ENCODE data around the gene PXMP2.
A peak's percentile ranks its signal among the peaks of the same experiment; 100 is the strongest.

The PXMP2 gene

DNA sequence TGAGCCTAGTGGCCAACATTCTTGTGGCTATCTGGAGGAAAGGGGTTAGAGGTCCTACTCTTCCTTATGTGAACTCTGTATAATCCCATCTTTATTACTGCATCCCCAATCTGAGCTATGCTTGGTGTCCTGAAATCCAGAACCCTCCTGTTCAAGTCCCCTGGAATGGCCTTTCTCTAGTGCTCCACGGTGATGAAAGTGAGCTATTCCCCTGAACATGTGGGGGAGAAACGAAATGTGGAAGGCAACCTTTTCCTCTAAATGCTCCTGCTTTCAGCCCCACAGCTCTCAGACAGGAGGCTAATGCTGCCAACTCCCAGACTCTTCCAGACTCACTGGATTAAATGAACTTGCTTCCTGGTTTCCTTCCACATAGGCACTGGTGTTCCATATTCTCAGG, 20.8 kb downstream of the PXMP2 start:
- Histone ChIP-seq H3K9me3 (no peaks in the 10 kb centered on the region), H3K4me1 (peaks cover 27% of the 10 kb centered on the region), H3K9ac (no peak overlapping the region)

DNA sequence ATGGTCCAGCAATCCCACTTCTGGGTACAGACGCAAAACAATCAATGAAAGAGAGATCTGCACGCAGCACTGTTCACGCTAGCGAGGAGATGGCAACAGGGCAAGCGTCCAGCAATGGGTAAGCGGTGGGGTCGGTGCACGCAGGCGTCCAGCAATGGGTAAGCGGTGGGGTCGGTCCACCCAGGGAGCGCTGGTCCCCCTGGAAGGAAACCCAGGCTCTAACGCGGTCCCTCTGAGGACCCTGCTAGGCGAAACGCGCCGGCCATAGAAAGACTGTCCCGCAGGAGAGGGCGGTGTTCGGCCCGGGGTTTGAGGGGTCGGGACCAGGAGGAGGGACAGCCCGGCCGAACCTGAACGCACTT, 22.6 kb downstream of the PXMP2 start:
- peaks cover 38% of the 10 kb centered on the region for H3K36me3 ChIP-seq
- no peak for TF ChIP-seq Cebpa-rat (IDR thresholded peaks at IDR 0.05)
- no peaks in the 10 kb centered on the region for H3K9me3 ChIP-seq
- peaks cover 42% of the 10 kb centered on the region for H3K4me1 ChIP-seq
- H3K9ac ChIP-seq, result peak overlapping the region; percentile 98
- peak overlapping the region; percentile 93 for H3K27ac ChIP-seq
- peak overlapping the region; percentile 99 for H3K4me3 ChIP-seq
- H3K4me2 ChIP-seq, result peak overlapping the region; percentile 92
- H4K20me1 ChIP-seq, result peaks cover 42% of the 10 kb centered on the region
- no peaks in the 10 kb centered on the region for H3K27me3 ChIP-seq

More for the DNA sequence above, 20.8 kb downstream of the PXMP2 start:
- Histone ChIP-seq H3K27me3 (no peaks in the 10 kb centered on the region), H3K36me3 (peaks cover 38% of the 10 kb centered on the region), H3K4me3 (no peak overlapping the region), H3K4me2 (no peak overlapping the region), H3K27ac (no peak overlapping the region), H4K20me1 (peaks cover 23% of the 10 kb centered on the region)
- no peak for TF ChIP-seq Cebpa-rat (IDR thresholded peaks at IDR 0.05)

DNA sequence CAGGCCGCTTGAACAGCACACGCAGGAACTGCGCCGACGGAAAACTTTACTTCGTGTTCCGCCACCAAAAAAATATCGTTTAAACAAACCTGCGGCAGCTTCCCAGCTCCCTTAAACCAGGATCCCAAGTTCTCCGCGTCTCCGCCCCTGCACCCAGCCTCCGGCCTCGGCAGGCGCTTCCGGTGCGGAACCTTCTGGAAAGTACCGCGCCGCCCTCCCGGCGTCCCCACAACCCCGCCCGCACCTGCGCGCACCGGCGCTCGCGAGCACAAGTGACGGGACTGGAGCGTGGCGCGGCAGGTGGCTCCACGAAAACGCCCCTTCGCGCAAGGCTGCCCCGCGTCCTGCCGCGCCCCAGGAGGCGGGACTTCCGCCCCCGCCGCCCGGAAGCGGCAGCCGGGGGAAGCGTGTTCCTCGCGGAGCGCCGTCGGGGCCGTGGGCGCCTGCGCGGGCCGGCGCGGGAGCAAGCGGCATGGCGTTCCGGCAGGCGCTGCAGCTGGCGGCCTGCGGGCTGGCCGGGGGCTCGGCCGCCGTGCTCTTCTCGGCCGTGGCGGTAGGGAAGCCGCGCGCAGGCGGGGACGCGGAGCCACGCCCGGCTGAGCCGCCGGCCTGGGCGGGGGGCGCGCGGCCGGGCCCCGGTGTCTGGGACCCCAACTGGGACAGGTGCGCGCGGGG, 23.2 kb downstream of the PXMP2 start, which contains the start of gene PGAM5:
PGAM5 (plus strand) TSS at position 438 of the 675 bp plus-strand sequence; CDS start at position 473, 35 bp downstream.
- H3K27me3 ChIP-seq, result no peaks in the 10 kb centered on the region
- peaks cover 47% of the 10 kb centered on the region for H4K20me1 ChIP-seq
- no peak for TF ChIP-seq Cebpa-rat (IDR thresholded peaks at IDR 0.05)
- peak within 1 kb of the TSS; percentile 99 for H3K4me3 ChIP-seq
- no peaks in the 10 kb centered on the region for H3K9me3 ChIP-seq
- H3K27ac ChIP-seq, result peak within 1 kb of the TSS; percentile 93
- H3K9ac ChIP-seq, result peak within 1 kb of the TSS; percentile 98
- H3K36me3 ChIP-seq, result peaks cover 38% of the 10 kb centered on the region
- peak within 1 kb of the TSS; percentile 92 for H3K4me2 ChIP-seq
- H3K4me1 ChIP-seq, result peaks cover 42% of the 10 kb centered on the region

DNA sequence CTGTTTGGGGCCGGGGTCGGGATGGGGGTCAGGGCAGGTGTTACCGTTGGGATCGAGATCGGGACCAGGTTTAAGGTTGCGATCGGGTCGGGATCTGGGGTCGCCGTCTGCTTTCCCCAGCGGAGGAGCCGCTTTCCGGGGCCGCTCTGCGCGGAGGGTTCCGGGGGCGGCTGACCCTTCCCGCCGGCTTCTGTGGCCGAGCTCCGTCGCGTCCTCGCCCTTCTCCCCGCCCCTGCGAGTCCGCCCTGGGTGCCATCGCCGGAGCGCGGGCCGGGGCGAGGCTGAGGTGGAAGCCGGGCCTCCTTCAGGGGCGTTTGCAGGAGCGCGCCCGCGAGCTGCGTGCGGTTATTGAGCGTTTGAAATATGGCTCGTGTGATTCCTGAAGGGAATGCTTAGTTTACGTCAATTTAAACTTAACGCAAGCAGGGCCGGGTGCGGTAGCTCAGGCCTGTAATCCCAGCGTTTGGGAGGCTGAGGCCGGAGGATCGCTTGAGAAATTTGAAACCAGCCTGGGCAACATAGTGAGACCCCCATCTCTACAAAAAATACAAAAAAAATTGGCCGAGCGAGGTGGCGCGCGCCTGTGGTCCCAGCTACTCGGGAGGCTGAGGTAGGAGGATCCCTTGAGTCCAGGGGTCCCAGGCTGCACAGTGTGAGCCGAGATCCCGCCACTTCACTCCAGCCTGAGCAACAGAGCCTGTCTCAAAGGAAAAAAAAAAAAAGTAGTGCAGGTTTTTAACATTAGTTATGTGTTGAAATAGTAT, 23.9 kb downstream of the PXMP2 start:
- Histone ChIP-seq H4K20me1 (peaks cover 54% of the 10 kb centered on the region), H3K27me3 (no peaks in the 10 kb centered on the region), H3K4me3 (peak overlapping the region; percentile 99), H3K36me3 (peaks cover 44% of the 10 kb centered on the region), H3K4me1 (peaks cover 43% of the 10 kb centered on the region), H3K4me2 (peak overlapping the region; percentile 92), H3K9me3 (no peaks in the 10 kb centered on the region), H3K9ac (peak overlapping the region; percentile 98), H3K27ac (peak overlapping the region; percentile 93)
- no peak for TF ChIP-seq Cebpa-rat (IDR thresholded peaks at IDR 0.05)

- Histone ChIP-seq H3K27ac (no peak overlapping the region), H3K27me3 (no peaks in the 10 kb centered on the region), H3K4me2 (no peak overlapping the region), H3K4me3 (no peak overlapping the region), H3K4me1 (peaks cover 62% of the 10 kb centered on the region), H3K36me3 (peaks cover 54% of the 10 kb centered on the region), H4K20me1 (peaks cover 73% of the 10 kb centered on the region), H3K9me3 (no peaks in the 10 kb centered on the region), H3K9ac (no peak overlapping the region)
- no peak for TF ChIP-seq Cebpa-rat (IDR thresholded peaks at IDR 0.05)
Measured at GRCh38 chr12:132713123-132713522, 25.7 kb downstream of the PXMP2 start.

GRCh38 chr12:132715874-132716273, 28.5 kb downstream of the PXMP2 start:
- Histone ChIP-seq H3K4me1 (peaks cover 54% of the 10 kb centered on the region), H3K36me3 (peaks cover 78% of the 10 kb centered on the region), H3K9me3 (no peaks in the 10 kb centered on the region), H3K27me3 (no peaks in the 10 kb centered on the region), H3K4me3 (no peak overlapping the region), H3K9ac (no peak overlapping the region), H4K20me1 (peaks cover 97% of the 10 kb centered on the region), H3K4me2 (no peak overlapping the region), H3K27ac (no peak overlapping the region)
- TF ChIP-seq Cebpa-rat (IDR thresholded peaks at IDR 0.05), result no peak

DNA sequence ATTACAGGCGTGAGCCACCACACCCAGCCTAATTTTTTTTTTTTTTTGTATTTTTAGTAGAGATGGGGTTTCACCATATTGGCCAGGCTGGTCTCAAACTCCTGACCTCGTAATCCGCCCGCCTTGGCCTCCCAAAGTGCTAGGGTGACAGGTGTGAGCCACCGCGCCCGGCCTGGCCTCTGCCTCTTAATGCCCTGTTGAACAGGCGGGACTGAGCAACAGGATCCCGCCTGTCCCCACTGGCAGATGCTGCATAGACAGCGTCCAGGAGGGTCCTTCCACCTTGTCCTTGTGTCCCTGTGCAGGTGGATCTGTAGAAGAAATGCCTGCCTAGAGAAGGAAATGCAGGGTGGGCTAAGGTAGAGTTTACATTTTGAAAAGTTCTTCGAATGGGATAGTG, 29.0 kb downstream of the PXMP2 start:
- Histone ChIP-seq H3K9me3 (no peaks in the 10 kb centered on the region), H3K4me2 (peak overlapping the region; percentile 68), H3K4me3 (no peak overlapping the region), H3K4me1 (peaks cover 53% of the 10 kb centered on the region), H3K36me3 (peaks cover 83% of the 10 kb centered on the region), H3K9ac (no peak overlapping the region), H3K27me3 (no peaks in the 10 kb centered on the region), H3K27ac (no peak overlapping the region), H4K20me1 (peaks cover 97% of the 10 kb centered on the region)
- TF ChIP-seq Cebpa-rat (IDR thresholded peaks at IDR 0.05), result no peak

- H3K4me1 ChIP-seq, result peaks cover 47% of the 10 kb centered on the region
- no peak overlapping the region for H3K9ac ChIP-seq
- H3K27ac ChIP-seq, result no peak overlapping the region
- peaks cover 97% of the 10 kb centered on the region for H4K20me1 ChIP-seq
- no peak for TF ChIP-seq Cebpa-rat (IDR thresholded peaks at IDR 0.05)
- H3K4me2 ChIP-seq, result peak overlapping the region; percentile 68
- H3K27me3 ChIP-seq, result no peaks in the 10 kb centered on the region
- no peak overlapping the region for H3K4me3 ChIP-seq
- H3K9me3 ChIP-seq, result no peaks in the 10 kb centered on the region
- peaks cover 90% of the 10 kb centered on the region for H3K36me3 ChIP-seq
Measured at GRCh38 chr12:132717011-132717410, 29.6 kb downstream of the PXMP2 start.

- no peak overlapping the region for H3K9ac ChIP-seq
- no peak for TF ChIP-seq Cebpa-rat (IDR thresholded peaks at IDR 0.05)
- peak overlapping the region; percentile 68 for H3K4me2 ChIP-seq
- H3K9me3 ChIP-seq, result no peaks in the 10 kb centered on the region
- H3K36me3 ChIP-seq, result peaks cover 95% of the 10 kb centered on the region
- no peak overlapping the region for H3K4me3 ChIP-seq
- H3K4me1 ChIP-seq, result peaks cover 39% of the 10 kb centered on the region
- no peaks in the 10 kb centered on the region for H3K27me3 ChIP-seq
- H3K27ac ChIP-seq, result no peak overlapping the region; the same call in 1 of the 2 replicates
- peaks cover 97% of the 10 kb centered on the region for H4K20me1 ChIP-seq
Measured at GRCh38 chr12:132717531-132718387, 30.4 kb downstream of the PXMP2 start.
